ENCODE data around the gene SEC14L2.

The SEC14L2 gene

DNA sequence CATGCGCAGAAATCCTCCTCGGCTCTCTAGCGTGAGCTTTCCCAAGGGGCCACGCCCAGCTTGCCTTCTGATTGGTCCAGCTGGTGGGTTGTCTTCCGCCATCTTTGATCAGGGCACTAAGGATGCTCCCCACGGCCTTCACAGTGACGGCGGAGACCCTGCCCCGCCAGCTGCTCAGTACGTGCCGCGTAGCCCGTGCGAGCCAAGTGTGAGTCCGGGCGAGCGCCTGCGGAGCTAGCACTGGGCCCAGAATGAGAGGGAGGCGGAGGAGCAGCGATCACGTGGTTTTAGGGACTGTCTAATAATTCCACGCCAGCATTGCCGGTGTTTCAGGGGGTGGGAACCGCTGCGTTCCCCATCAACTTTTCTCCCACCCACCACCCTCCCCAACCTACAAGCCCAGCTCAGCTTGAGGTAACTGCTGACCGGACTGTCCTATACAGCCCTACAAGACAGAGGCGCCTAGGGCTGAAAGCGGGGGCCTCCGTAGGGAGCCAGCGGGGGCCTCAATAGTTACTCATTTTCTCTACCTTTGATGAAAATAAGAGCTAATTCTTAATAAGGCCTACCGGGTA lies 27.2 kb downstream of the SEC14L2 start (continued):
- TF ChIP-seq, protein P1, sequence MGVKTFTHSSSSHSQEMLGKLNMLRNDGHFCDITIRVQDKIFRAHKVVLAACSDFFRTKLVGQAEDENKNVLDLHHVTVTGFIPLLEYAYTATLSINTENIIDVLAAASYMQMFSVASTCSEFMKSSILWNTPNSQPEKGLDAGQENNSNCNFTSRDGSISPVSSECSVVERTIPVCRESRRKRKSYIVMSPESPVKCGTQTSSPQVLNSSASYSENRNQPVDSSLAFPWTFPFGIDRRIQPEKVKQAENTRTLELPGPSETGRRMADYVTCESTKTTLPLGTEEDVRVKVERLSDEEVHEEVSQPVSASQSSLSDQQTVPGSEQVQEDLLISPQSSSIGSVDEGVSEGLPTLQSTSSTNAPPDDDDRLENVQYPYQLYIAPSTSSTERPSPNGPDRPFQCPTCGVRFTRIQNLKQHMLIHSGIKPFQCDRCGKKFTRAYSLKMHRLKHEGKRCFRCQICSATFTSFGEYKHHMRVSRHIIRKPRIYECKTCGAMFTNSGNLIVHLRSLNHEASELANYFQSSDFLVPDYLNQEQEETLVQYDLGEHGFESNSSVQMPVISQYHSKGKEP (tag by site-specific recombination; IDR thresholded peaks at IDR 0.05), result peak; percentile 20; the same call in 1 of the 2 replicates
- peak; percentile 99 for TF ChIP-seq ZBTB20 (tag by site-specific recombination; IDR thresholded peaks at IDR 0.05)
- TF ChIP-seq ZNF324 (tag by site-specific recombination; IDR thresholded peaks at IDR 0.05), result peak; percentile 66; the same call in 1 of the 2 replicates
- no peak; the same call in none of the 2 replicates for TF ChIP-seq ZBTB21 (tag by site-specific recombination; IDR thresholded peaks at IDR 0.05)
- 0 out of 2 replicates have a peak, but pooled peaks have one; percentile 46 for TF ChIP-seq HOXD13 (CRISPR knock-in tag; IDR thresholded peaks at IDR 0.05; ENCODE audit: borderline replicate concordance)
- peak; percentile 87 for TF ChIP-seq ZNF629 (tag by site-specific recombination; IDR thresholded peaks at IDR 0.05)
- TF ChIP-seq, protein P2, sequence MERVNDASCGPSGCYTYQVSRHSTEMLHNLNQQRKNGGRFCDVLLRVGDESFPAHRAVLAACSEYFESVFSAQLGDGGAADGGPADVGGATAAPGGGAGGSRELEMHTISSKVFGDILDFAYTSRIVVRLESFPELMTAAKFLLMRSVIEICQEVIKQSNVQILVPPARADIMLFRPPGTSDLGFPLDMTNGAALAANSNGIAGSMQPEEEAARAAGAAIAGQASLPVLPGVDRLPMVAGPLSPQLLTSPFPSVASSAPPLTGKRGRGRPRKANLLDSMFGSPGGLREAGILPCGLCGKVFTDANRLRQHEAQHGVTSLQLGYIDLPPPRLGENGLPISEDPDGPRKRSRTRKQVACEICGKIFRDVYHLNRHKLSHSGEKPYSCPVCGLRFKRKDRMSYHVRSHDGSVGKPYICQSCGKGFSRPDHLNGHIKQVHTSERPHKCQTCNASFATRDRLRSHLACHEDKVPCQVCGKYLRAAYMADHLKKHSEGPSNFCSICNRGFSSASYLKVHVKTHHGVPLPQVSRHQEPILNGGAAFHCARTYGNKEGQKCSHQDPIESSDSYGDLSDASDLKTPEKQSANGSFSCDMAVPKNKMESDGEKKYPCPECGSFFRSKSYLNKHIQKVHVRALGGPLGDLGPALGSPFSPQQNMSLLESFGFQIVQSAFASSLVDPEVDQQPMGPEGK (tag by site-specific recombination; IDR thresholded peaks at IDR 0.05), result peak; percentile 92
- TF ChIP-seq GLIS1 (tag by site-specific recombination; IDR thresholded peaks at IDR 0.05), result peak; percentile 53
- TF ChIP-seq ZNF394 (tag by site-specific recombination; IDR thresholded peaks at IDR 0.05; ENCODE audit: borderline replicate concordance), result peak; percentile 100
- TF ChIP-seq, protein P3, sequence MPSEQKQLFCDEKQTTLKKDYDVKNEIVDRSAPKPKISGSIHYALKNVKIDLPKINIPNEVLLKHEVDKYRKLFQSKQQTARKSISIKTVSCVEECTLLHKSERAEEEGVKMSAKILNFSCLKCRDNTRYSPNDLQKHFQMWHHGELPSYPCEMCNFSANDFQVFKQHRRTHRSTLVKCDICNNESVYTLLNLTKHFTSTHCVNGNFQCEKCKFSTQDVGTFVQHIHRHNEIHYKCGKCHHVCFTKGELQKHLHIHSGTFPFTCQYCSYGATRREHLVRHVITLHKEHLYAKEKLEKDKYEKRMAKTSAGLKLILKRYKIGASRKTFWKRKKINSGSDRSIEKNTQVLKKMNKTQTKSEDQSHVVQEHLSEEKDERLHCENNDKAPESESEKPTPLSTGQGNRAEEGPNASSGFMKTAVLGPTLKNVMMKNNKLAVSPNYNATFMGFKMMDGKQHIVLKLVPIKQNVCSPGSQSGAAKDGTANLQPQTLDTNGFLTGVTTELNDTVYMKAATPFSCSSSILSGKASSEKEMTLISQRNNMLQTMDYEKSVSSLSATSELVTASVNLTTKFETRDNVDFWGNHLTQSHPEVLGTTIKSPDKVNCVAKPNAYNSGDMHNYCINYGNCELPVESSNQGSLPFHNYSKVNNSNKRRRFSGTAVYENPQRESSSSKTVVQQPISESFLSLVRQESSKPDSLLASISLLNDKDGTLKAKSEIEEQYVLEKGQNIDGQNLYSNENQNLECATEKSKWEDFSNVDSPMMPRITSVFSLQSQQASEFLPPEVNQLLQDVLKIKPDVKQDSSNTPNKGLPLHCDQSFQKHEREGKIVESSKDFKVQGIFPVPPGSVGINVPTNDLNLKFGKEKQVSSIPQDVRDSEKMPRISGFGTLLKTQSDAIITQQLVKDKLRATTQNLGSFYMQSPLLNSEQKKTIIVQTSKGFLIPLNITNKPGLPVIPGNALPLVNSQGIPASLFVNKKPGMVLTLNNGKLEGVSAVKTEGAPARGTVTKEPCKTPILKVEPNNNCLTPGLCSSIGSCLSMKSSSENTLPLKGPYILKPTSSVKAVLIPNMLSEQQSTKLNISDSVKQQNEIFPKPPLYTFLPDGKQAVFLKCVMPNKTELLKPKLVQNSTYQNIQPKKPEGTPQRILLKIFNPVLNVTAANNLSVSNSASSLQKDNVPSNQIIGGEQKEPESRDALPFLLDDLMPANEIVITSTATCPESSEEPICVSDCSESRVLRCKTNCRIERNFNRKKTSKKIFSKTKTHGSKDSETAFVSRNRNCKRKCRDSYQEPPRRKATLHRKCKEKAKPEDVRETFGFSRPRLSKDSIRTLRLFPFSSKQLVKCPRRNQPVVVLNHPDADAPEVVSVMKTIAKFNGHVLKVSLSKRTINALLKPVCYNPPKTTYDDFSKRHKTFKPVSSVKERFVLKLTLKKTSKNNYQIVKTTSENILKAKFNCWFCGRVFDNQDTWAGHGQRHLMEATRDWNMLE (tag by site-specific recombination; conservative IDR thresholded peaks at IDR 0.05; ENCODE audit: low read depth), result peak; percentile 64
- TF ChIP-seq ZNF37A (tag by site-specific recombination; IDR thresholded peaks at IDR 0.05), result no peak
- 0 out of 2 replicates have a peak, but pooled peaks have one; percentile 56 for TF ChIP-seq BCL6B (tag by site-specific recombination; IDR thresholded peaks at IDR 0.05)
- no peak for TF ChIP-seq ZNF677 (tag by site-specific recombination; IDR thresholded peaks at IDR 0.05)
- TF ChIP-seq, protein P4, sequence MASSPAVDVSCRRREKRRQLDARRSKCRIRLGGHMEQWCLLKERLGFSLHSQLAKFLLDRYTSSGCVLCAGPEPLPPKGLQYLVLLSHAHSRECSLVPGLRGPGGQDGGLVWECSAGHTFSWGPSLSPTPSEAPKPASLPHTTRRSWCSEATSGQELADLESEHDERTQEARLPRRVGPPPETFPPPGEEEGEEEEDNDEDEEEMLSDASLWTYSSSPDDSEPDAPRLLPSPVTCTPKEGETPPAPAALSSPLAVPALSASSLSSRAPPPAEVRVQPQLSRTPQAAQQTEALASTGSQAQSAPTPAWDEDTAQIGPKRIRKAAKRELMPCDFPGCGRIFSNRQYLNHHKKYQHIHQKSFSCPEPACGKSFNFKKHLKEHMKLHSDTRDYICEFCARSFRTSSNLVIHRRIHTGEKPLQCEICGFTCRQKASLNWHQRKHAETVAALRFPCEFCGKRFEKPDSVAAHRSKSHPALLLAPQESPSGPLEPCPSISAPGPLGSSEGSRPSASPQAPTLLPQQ (tag by site-specific recombination; IDR thresholded peaks at IDR 0.05), result peak; percentile 94
- TF ChIP-seq, protein P5, sequence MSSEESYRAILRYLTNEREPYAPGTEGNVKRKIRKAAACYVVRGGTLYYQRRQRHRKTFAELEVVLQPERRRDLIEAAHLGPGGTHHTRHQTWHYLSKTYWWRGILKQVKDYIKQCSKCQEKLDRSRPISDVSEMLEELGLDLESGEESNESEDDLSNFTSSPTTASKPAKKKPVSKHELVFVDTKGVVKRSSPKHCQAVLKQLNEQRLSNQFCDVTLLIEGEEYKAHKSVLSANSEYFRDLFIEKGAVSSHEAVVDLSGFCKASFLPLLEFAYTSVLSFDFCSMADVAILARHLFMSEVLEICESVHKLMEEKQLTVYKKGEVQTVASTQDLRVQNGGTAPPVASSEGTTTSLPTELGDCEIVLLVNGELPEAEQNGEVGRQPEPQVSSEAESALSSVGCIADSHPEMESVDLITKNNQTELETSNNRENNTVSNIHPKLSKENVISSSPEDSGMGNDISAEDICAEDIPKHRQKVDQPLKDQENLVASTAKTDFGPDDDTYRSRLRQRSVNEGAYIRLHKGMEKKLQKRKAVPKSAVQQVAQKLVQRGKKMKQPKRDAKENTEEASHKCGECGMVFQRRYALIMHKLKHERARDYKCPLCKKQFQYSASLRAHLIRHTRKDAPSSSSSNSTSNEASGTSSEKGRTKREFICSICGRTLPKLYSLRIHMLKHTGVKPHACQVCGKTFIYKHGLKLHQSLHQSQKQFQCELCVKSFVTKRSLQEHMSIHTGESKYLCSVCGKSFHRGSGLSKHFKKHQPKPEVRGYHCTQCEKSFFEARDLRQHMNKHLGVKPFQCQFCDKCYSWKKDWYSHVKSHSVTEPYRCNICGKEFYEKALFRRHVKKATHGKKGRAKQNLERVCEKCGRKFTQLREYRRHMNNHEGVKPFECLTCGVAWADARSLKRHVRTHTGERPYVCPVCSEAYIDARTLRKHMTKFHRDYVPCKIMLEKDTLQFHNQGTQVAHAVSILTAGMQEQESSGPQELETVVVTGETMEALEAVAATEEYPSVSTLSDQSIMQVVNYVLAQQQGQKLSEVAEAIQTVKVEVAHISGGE (tag by site-specific recombination; conservative IDR thresholded peaks at IDR 0.05; ENCODE audit: low read depth), result peak; percentile 83
- no peak for TF ChIP-seq GFI1B (tag by site-specific recombination; IDR thresholded peaks at IDR 0.05)
- TF ChIP-seq, protein P6, sequence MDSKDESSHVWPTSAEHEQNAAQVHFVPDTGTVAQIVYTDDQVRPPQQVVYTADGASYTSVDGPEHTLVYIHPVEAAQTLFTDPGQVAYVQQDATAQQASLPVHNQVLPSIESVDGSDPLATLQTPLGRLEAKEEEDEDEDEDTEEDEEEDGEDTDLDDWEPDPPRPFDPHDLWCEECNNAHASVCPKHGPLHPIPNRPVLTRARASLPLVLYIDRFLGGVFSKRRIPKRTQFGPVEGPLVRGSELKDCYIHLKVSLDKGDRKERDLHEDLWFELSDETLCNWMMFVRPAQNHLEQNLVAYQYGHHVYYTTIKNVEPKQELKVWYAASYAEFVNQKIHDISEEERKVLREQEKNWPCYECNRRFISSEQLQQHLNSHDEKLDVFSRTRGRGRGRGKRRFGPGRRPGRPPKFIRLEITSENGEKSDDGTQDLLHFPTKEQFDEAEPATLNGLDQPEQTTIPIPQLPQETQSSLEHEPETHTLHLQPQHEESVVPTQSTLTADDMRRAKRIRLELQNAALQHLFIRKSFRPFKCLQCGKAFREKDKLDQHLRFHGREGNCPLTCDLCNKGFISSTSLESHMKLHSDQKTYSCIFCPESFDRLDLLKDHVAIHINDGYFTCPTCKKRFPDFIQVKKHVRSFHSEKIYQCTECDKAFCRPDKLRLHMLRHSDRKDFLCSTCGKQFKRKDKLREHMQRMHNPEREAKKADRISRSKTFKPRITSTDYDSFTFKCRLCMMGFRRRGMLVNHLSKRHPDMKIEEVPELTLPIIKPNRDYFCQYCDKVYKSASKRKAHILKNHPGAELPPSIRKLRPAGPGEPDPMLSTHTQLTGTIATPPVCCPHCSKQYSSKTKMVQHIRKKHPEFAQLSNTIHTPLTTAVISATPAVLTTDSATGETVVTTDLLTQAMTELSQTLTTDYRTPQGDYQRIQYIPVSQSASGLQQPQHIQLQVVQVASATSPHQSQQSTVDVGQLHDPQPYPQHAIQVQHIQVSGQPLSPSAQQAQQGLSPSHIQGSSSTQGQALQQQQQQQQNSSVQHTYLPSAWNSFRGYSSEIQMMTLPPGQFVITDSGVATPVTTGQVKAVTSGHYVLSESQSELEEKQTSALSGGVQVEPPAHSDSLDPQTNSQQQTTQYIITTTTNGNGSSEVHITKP (tag by site-specific recombination; IDR thresholded peaks at IDR 0.05), result peak; percentile 84

All from HEK293 (cell line).